ENCODE data around the gene DAGLA.
"Not testable (repeated sequence)": the region's sequence is repeated elsewhere in the genome, so short reads cannot be mapped to it uniquely, and the experiment has no call there.

The DAGLA gene

GRCh38 chr11:61666684-61667297, 13.4 kb upstream of the DAGLA start:
- no peak for DNase-seq

- no peak for DNase-seq
Observed at GRCh38 chr11:61667684-61668305, 12.4 kb upstream of the DAGLA start.

- no peak for DNase-seq
Observed at GRCh38 chr11:61669417-61669816, 10.8 kb upstream of the DAGLA start.

- DNase-seq = no peak
Observed at GRCh38 chr11:61670626-61671025, 9.6 kb upstream of the DAGLA start.

GRCh38 chr11:61671527-61671926, 8.7 kb upstream of the DAGLA start:
- no peak for DNase-seq

GRCh38 chr11:61673946-61674467, 6.2 kb upstream of the DAGLA start:
- DNase-seq = not testable (repeated sequence)

- no peak for DNase-seq
Observed at GRCh38 chr11:61675826-61676225, 4.4 kb upstream of the DAGLA start.

GRCh38 chr11:61679296-61679695, 895 bp upstream of the DAGLA start:
- no peak for DNase-seq

- DNase-seq = no peak
Observed at GRCh38 chr11:61680622-61681221, 531 bp downstream of the DAGLA start.

- no peak for DNase-seq
Observed at GRCh38 chr11:61682093-61682732, 2.0 kb downstream of the DAGLA start.

- DNase-seq = no peak
Observed at GRCh38 chr11:61682906-61683675, 2.9 kb downstream of the DAGLA start.

GRCh38 chr11:61683961-61684869, 4.0 kb downstream of the DAGLA start:
- DNase-seq = no peak

- DNase-seq = no peak
Observed at GRCh38 chr11:61684870-61685616, 4.9 kb downstream of the DAGLA start.

GRCh38 chr11:61685617-61685967, 5.4 kb downstream of the DAGLA start:
- no peak for DNase-seq

GRCh38 chr11:61686066-61686465, 5.9 kb downstream of the DAGLA start:
- no peak for DNase-seq

GRCh38 chr11:61686469-61686868, 6.3 kb downstream of the DAGLA start:
- DNase-seq = no peak

GRCh38 chr11:61687420-61687819, 7.2 kb downstream of the DAGLA start:
- no peak for DNase-seq

GRCh38 chr11:61688365-61689163, 8.4 kb downstream of the DAGLA start:
- DNase-seq = no peak

- no peak for DNase-seq
Observed at GRCh38 chr11:61689164-61689496, 8.9 kb downstream of the DAGLA start.

- DNase-seq = no peak
Observed at GRCh38 chr11:61690706-61691379, 10.7 kb downstream of the DAGLA start.

Measured in activated CD4-positive, CD25-positive, alpha-beta regulatory T cell treated with anti-CD3 and anti-CD28 coated beads, Interleukin-2, amount 50 U/mL, for 72 hours (primary cell).